HFFc6 (cell line): Measurements from ENCODE around the gene CDH11. TPM values are rescaled to one million over a fixed set of nuclear protein-coding genes. Genes with fewer than 3 reads are reported as not detected.

Experiments
- DNase-seq: peaks from one replicate; pipeline ENCODE4 v3.0.0-alpha.2; 2018
- H3K27ac Mint-ChIP-seq: 2 replicates; pipeline ENCODE4 v1.8.0; 2020; ENCODE audit warnings: mild to moderate bottlenecking, mixed read lengths
- H3K27me3 Mint-ChIP-seq: 2 replicates; pipeline ENCODE4 v1.8.0; 2021; ENCODE audit warnings: mild to moderate bottlenecking, moderate library complexity, mixed read lengths; ENCODE audit not compliant: insufficient read depth
- H3K36me3 Mint-ChIP-seq: 2 replicates; pipeline ENCODE4 v1.8.0; 2021; ENCODE audit warnings: low read depth, mixed read lengths
- H3K4me1 Mint-ChIP-seq: 2 replicates; pipeline ENCODE4 v1.8.0; 2020; ENCODE audit warnings: low read depth, mixed read lengths
- H3K4me3 Mint-ChIP-seq: 2 replicates; pipeline ENCODE4 v1.8.0; 2020; ENCODE audit warnings: mild to moderate bottlenecking, moderate library complexity, mixed read lengths
- H3K9me3 Mint-ChIP-seq: 2 replicates; pipeline ENCODE4 v1.8.0; 2020; ENCODE audit warnings: mild to moderate bottlenecking, mixed read lengths
- total RNA-seq, 6 experiments: library from RNA; stranded (reverse); fragmentation: NEBNext Ultra II Directional; extraction: Animal tissue kit (Norgen Biotek cat#: 25700); gene quantifications; 2 replicates in 1 of 6; 3 replicates in 5 of 6; pipeline ENCODE4 v1.2.3, GENCODE V29; 2021
- TF ChIP-seq, protein P1 (sequence below): fragments of 200-600 bp; sonication (generic); IDR thresholded peaks from 2 replicates; pipeline ENCODE4 v1.5.0; 2021; ENCODE audit warnings: antibody characterized with exemption, mild to moderate bottlenecking

Gene CDH11
- total RNA-seq, 6 experiments from 2014 or later, result 507 to 539 (median 527) TPM

DNA sequence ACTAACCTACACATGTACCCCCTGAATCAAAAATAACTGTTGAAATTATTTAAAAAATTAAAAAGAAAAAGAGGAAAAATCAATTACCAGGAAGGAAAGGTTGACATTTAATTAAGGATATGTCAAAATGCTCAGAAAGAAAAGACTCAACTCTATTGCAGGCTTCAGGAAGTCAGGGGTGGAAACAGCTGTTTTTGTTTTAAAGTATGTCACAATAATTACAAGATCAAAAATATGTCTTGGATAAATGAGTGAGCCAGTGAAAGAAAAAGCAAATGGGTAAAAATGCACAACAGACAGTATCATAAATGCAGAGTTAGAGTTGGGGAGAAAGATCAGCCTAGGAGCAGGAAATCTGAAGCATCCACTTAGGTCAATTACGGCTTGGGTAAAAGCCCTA, 146.0 kb downstream of the CDH11 start:
- DNase-seq, result no peak
- H3K4me3 Mint-ChIP-seq, result no peak overlapping the region
- peaks cover 54% of the 10 kb centered on the region for H3K4me1 Mint-ChIP-seq
- H3K36me3 Mint-ChIP-seq, result peaks cover 68% of the 10 kb centered on the region
- H3K27me3 Mint-ChIP-seq, result peaks cover 7% of the 10 kb centered on the region
- no peaks in the 10 kb centered on the region for H3K9me3 Mint-ChIP-seq
- H3K27ac Mint-ChIP-seq, result peak overlapping the region; percentile 14
- TF ChIP-seq, protein P1, sequence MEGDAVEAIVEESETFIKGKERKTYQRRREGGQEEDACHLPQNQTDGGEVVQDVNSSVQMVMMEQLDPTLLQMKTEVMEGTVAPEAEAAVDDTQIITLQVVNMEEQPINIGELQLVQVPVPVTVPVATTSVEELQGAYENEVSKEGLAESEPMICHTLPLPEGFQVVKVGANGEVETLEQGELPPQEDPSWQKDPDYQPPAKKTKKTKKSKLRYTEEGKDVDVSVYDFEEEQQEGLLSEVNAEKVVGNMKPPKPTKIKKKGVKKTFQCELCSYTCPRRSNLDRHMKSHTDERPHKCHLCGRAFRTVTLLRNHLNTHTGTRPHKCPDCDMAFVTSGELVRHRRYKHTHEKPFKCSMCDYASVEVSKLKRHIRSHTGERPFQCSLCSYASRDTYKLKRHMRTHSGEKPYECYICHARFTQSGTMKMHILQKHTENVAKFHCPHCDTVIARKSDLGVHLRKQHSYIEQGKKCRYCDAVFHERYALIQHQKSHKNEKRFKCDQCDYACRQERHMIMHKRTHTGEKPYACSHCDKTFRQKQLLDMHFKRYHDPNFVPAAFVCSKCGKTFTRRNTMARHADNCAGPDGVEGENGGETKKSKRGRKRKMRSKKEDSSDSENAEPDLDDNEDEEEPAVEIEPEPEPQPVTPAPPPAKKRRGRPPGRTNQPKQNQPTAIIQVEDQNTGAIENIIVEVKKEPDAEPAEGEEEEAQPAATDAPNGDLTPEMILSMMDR, result no peak

- DNase-seq, result no peak
- peaks cover 47% of the 10 kb centered on the region for H3K4me1 Mint-ChIP-seq
- H3K36me3 Mint-ChIP-seq, result peaks cover 69% of the 10 kb centered on the region
- no peak overlapping the region for H3K4me3 Mint-ChIP-seq
- peaks cover 6% of the 10 kb centered on the region for H3K27me3 Mint-ChIP-seq
- no peaks in the 10 kb centered on the region for H3K9me3 Mint-ChIP-seq
- H3K27ac Mint-ChIP-seq, result peak overlapping the region; percentile 42
- TF ChIP-seq, protein P1, result no peak
Measured at GRCh38 chr16:64974381-64974780, 147.5 kb downstream of the CDH11 start.

DNA sequence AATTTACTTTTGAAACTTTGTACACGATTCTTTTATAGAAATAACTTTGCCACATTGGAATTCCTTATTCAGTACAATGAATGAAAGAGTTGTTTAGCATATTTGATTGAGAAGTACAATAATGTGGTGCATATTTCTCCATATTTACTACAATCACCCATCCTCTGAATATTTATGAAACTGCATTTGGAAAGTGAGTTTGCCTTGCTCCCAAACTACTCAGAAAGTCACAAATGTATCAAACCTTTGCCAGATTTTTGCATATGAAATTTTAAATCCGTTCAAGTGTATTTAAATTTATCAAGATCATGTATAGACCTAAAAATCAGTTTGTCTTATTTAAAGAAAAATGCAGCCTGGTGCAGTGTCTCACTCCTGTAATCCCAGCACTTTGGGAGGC, 148.7 kb downstream of the CDH11 start:
- Mint-ChIP-seq H3K4me3 (no peak overlapping the region), H3K36me3 (peaks cover 70% of the 10 kb centered on the region), H3K4me1 (peaks cover 42% of the 10 kb centered on the region), H3K27ac (no peak overlapping the region), H3K27me3 (peaks cover 3% of the 10 kb centered on the region), H3K9me3 (no peaks in the 10 kb centered on the region)
- no peak for DNase-seq
- TF ChIP-seq, protein P1, result no peak

- no peak for DNase-seq
- H3K27me3 Mint-ChIP-seq, result peaks cover 2% of the 10 kb centered on the region
- H3K36me3 Mint-ChIP-seq, result peaks cover 64% of the 10 kb centered on the region
- no peak overlapping the region for H3K4me3 Mint-ChIP-seq
- H3K9me3 Mint-ChIP-seq, result no peaks in the 10 kb centered on the region
- H3K27ac Mint-ChIP-seq, result 0 out of 2 replicates have a peak overlapping the region, but pooled peaks have one; percentile 32
- TF ChIP-seq, protein P1, result no peak
- H3K4me1 Mint-ChIP-seq, result peaks cover 24% of the 10 kb centered on the region
Measured at GRCh38 chr16:64971171-64971570, 150.7 kb downstream of the CDH11 start.

GRCh38 chr16:64969221-64969620, 152.6 kb downstream of the CDH11 start:
- peaks cover 60% of the 10 kb centered on the region for H3K36me3 Mint-ChIP-seq
- H3K4me1 Mint-ChIP-seq, result peaks cover 19% of the 10 kb centered on the region
- H3K4me3 Mint-ChIP-seq, result no peak overlapping the region
- TF ChIP-seq, protein P1, result no peak
- peak overlapping the region; percentile 44 for H3K27ac Mint-ChIP-seq
- H3K27me3 Mint-ChIP-seq, result peaks cover 2% of the 10 kb centered on the region
- H3K9me3 Mint-ChIP-seq, result no peaks in the 10 kb centered on the region
- DNase-seq, result no peak

DNA sequence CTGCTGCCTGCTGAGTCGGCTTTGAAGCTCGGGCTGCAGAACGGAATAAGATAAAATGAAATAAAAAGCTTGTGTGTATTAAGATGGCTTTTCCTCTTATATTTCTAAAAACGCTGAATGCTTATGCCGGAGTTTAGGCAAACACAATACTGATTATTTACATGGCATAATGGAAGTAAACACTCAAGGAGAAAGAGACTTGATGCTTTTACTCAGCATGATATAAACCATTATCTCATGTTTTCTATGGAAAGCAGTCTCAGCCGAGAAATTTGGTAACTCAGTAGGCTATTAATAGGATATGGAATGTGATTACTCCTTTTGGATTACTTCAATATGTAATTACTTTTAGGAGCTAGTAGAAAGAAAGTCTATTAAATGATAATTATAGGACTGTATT, 153.3 kb downstream of the CDH11 start:
- Mint-ChIP-seq H3K27ac (peak overlapping the region; percentile 44; the same call in 1 of the 2 replicates), H3K27me3 (peaks cover 2% of the 10 kb centered on the region), H3K4me3 (no peak overlapping the region), H3K4me1 (peaks cover 26% of the 10 kb centered on the region), H3K36me3 (peaks cover 60% of the 10 kb centered on the region), H3K9me3 (no peaks in the 10 kb centered on the region)
- DNase-seq, result no peak
- TF ChIP-seq, protein P1, result no peak
